Vagina (tissue), 2 donors: Measurements from ENCODE around the gene RPS6KA2.

Source experiments
- CTCF ChIP-seq, 3 experiments: fragments of 450-650 bp in 2 of 3; fragments of 200-600 bp in 1 of 3; sonication (generic) in 1 of 3; IDR thresholded peaks; one replicate each; pipeline ENCODE4 v1.5.1; 2017 to 2019; ENCODE audit warnings: antibody characterized with exemption in 3 of 3, mild to moderate bottlenecking in 2 of 3, moderate library complexity in 2 of 3
- POLR2AphosphoS5 ChIP-seq, 2 donors: sonication (generic); formaldehyde crosslinking; IDR thresholded peaks; one replicate each; pipeline ENCODE4 v1.9.0; 2017; ENCODE audit warnings: antibody characterized with exemption in 2 of 2, mild to moderate bottlenecking in 2 of 2, low read depth in 1 of 2; ENCODE audit not compliant: insufficient read depth in 1 of 2

GRCh38 chr6:166604911-166605310 is 22.1 kb downstream of the RPS6KA2 start:
- TF ChIP-seq CTCF (IDR thresholded peaks at IDR 0.05) (no peak), POLR2AphosphoS5 (IDR thresholded peaks at IDR 0.05; ENCODE audit: insufficient read depth in 1 of 2, low read depth in 1 of 2) (no peak)
